CD1c-positive myeloid dendritic cell (primary cell): Measurements from ENCODE around the gene ZYX.
"Not testable (repeated sequence)": the region's sequence is repeated elsewhere in the genome, so short reads cannot be mapped to it uniquely, and the experiment has no call there.

ENCODE experiments used
- DNase-seq: peaks from one replicate; pipeline ENCODE4 v3.0.0-alpha.2; 2016; ENCODE audit errors: extremely low spot score

Gene ZYX

GRCh38 chr7:143417734-143418383 lies 36.7 kb downstream of the ZYX start:
- DNase-seq: no peak

GRCh38 chr7:143418681-143419458 lies 37.7 kb downstream of the ZYX start:
- DNase-seq: no peak

- DNase-seq: no peak
These were observed 38.7 kb downstream of the ZYX start for GRCh38 chr7:143419880-143420279.

GRCh38 chr7:143420624-143421023 lies 39.5 kb downstream of the ZYX start:
- not testable (repeated sequence) for DNase-seq

- no peak for DNase-seq
These were observed 40.9 kb downstream of the ZYX start for GRCh38 chr7:143422033-143422432.

GRCh38 chr7:143424476-143424875 lies 43.3 kb downstream of the ZYX start:
- DNase-seq: not testable (repeated sequence)

- DNase-seq: no peak
These were observed 45.5 kb downstream of the ZYX start for GRCh38 chr7:143426479-143427142.

- DNase-seq: peak; percentile 24
These were observed 48.9 kb downstream of the ZYX start for GRCh38 chr7:143429770-143430698.

- DNase-seq: no peak
These were observed 50.0 kb downstream of the ZYX start for GRCh38 chr7:143431109-143431508.

- DNase-seq: no peak
These were observed 52.6 kb downstream of the ZYX start for GRCh38 chr7:143433759-143434158.

GRCh38 chr7:143434660-143435059 lies 53.5 kb downstream of the ZYX start:
- DNase-seq: no peak

GRCh38 chr7:143435266-143435665 lies 54.1 kb downstream of the ZYX start:
- DNase-seq: no peak

GRCh38 chr7:143436325-143436946 lies 55.3 kb downstream of the ZYX start:
- no peak for DNase-seq

- DNase-seq: no peak
These were observed 56.4 kb downstream of the ZYX start for GRCh38 chr7:143437578-143437977.

- no peak for DNase-seq
These were observed 58.7 kb downstream of the ZYX start for GRCh38 chr7:143439866-143440265.
